ENCODE results near the gene ZFP36L2.

The ZFP36L2 gene, protein sequence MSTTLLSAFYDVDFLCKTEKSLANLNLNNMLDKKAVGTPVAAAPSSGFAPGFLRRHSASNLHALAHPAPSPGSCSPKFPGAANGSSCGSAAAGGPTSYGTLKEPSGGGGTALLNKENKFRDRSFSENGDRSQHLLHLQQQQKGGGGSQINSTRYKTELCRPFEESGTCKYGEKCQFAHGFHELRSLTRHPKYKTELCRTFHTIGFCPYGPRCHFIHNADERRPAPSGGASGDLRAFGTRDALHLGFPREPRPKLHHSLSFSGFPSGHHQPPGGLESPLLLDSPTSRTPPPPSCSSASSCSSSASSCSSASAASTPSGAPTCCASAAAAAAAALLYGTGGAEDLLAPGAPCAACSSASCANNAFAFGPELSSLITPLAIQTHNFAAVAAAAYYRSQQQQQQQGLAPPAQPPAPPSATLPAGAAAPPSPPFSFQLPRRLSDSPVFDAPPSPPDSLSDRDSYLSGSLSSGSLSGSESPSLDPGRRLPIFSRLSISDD

DNA sequence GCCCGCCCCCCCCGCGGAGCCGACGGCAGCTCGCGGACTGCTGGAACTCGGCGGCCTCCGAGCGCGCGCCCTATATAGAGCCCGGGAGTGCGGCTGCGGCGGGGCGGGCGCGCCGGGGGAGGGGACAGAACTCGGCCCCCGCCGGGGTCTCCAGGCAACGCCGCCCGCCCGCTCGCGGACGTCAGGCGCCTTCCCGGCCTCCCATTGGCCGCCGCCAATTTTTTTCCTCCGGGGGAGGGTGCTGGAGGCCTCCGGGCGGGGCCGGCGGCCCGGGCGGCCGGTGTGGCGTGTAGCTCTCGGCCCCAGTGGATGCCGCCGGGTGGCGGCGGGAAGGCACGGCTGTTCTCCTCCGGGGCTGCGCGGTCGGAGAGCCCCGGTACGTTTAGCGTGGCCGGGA, at the start of gene ZFP36L2:
TSS of gene ZFP36L2 (minus strand) at position 49 of the 397 bp plus-strand sequence. CDS start 291 bp downstream, outside the sequence.
- Histone ChIP-seq H3K36me3 (ENCODE audit: control insufficient read depth, insufficient read depth, low read length) (peaks cover 10% of the 10 kb centered on the region), H3K4me3 (ENCODE audit: low read length) (peak within 1 kb of the TSS; percentile 76), H3K4me1 (ENCODE audit: control insufficient read depth, insufficient read depth, low read length) (peaks cover 26% of the 10 kb centered on the region)

DNA sequence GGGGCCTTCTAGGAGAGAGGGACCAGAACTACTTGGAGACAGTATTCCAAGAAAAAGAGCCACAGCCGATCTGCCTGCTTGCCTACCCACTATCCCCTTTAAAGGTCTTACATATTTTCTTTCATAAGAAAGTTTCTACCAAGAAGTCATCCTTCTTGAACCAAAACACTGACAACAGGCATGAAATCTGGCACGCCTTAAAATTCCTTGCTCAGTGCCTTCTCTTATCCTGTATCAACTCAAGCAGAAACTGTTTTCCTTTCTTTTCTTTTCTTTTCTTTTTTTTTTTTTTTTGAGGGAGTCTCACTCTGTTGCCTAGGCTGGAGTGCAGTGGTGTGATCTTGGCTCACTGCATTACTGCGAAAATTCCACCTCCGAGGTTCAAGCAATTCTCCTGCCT, 48.3 kb upstream of the ZFP36L2 start:
- Histone ChIP-seq H3K9ac (ENCODE audit: low read length) (no peak overlapping the region), H3K27me3 (ENCODE audit: control insufficient read depth, insufficient read depth, low read length) (no peaks in the 10 kb centered on the region), H3K36me3 (ENCODE audit: control insufficient read depth, insufficient read depth, low read length) (no peaks in the 10 kb centered on the region), H3K4me3 (ENCODE audit: low read length) (no peak overlapping the region), H3K9me3 (ENCODE audit: control insufficient read depth, low read length) (no peaks in the 10 kb centered on the region), H3K4me1 (ENCODE audit: control insufficient read depth, insufficient read depth, low read length) (peaks cover 25% of the 10 kb centered on the region)

More for the DNA sequence above, at the start of gene ZFP36L2:
- Histone ChIP-seq H3K9ac (ENCODE audit: low read length) (peak within 1 kb of the TSS; percentile 93), H3K27me3 (ENCODE audit: control insufficient read depth, insufficient read depth, low read length) (no peaks in the 10 kb centered on the region), H3K9me3 (ENCODE audit: control insufficient read depth, low read length) (no peaks in the 10 kb centered on the region)

DNA sequence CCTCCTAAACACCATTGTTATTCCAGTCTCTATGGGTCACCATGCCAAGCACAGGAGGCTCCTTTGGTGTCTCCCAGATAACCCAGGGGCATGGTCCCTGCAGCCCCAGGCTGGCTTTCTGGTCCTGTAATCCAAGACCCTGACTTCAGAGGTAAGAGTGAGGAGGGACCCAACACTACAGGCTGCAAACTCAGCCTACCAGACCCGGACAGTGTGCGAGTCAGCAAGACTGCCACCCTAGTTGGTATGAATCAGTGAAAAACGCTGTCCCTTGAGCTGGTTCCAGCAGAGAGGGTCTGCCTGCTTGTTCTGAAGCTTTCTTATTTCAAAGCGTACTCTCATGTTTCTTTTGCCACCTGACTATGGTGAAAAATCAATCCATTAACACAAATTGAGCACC, 47.6 kb upstream of the ZFP36L2 start:
- no peaks in the 10 kb centered on the region for H3K36me3 ChIP-seq (ENCODE audit: control insufficient read depth, insufficient read depth, low read length)
- H3K9ac ChIP-seq (ENCODE audit: low read length), result no peak overlapping the region
- H3K9me3 ChIP-seq (ENCODE audit: control insufficient read depth, low read length), result no peaks in the 10 kb centered on the region
- no peak overlapping the region for H3K4me3 ChIP-seq (ENCODE audit: low read length)
- H3K27me3 ChIP-seq (ENCODE audit: control insufficient read depth, insufficient read depth, low read length), result no peaks in the 10 kb centered on the region
- peaks cover 32% of the 10 kb centered on the region for H3K4me1 ChIP-seq (ENCODE audit: control insufficient read depth, insufficient read depth, low read length)

- H3K4me3 ChIP-seq (ENCODE audit: low read length), result no peak overlapping the region
- peaks cover 37% of the 10 kb centered on the region for H3K4me1 ChIP-seq (ENCODE audit: control insufficient read depth, insufficient read depth, low read length)
- no peak overlapping the region for H3K9ac ChIP-seq (ENCODE audit: low read length)
- no peaks in the 10 kb centered on the region for H3K9me3 ChIP-seq (ENCODE audit: control insufficient read depth, low read length)
- no peaks in the 10 kb centered on the region for H3K27me3 ChIP-seq (ENCODE audit: control insufficient read depth, insufficient read depth, low read length)
- H3K36me3 ChIP-seq (ENCODE audit: control insufficient read depth, insufficient read depth, low read length), result no peaks in the 10 kb centered on the region
Observed at GRCh38 chr2:43273529-43273928, 47.1 kb upstream of the ZFP36L2 start.

- no peaks in the 10 kb centered on the region for H3K36me3 ChIP-seq (ENCODE audit: control insufficient read depth, insufficient read depth, low read length)
- H3K9me3 ChIP-seq (ENCODE audit: control insufficient read depth, low read length), result no peaks in the 10 kb centered on the region
- H3K4me3 ChIP-seq (ENCODE audit: low read length), result no peak overlapping the region
- no peaks in the 10 kb centered on the region for H3K27me3 ChIP-seq (ENCODE audit: control insufficient read depth, insufficient read depth, low read length)
- H3K4me1 ChIP-seq (ENCODE audit: control insufficient read depth, insufficient read depth, low read length), result peaks cover 25% of the 10 kb centered on the region
- H3K9ac ChIP-seq (ENCODE audit: low read length), result no peak overlapping the region
Observed at GRCh38 chr2:43270930-43271615, 44.7 kb upstream of the ZFP36L2 start.

- no peak overlapping the region for H3K4me3 ChIP-seq (ENCODE audit: low read length)
- no peaks in the 10 kb centered on the region for H3K36me3 ChIP-seq (ENCODE audit: control insufficient read depth, insufficient read depth, low read length)
- H3K27me3 ChIP-seq (ENCODE audit: control insufficient read depth, insufficient read depth, low read length), result no peaks in the 10 kb centered on the region
- no peaks in the 10 kb centered on the region for H3K9me3 ChIP-seq (ENCODE audit: control insufficient read depth, low read length)
- peaks cover 19% of the 10 kb centered on the region for H3K4me1 ChIP-seq (ENCODE audit: control insufficient read depth, insufficient read depth, low read length)
- H3K9ac ChIP-seq (ENCODE audit: low read length), result no peak overlapping the region
Observed at GRCh38 chr2:43270461-43270860, 44.1 kb upstream of the ZFP36L2 start.

- Histone ChIP-seq H3K36me3 (ENCODE audit: control insufficient read depth, insufficient read depth, low read length) (no peaks in the 10 kb centered on the region), H3K9ac (ENCODE audit: low read length) (no peak overlapping the region), H3K4me1 (ENCODE audit: control insufficient read depth, insufficient read depth, low read length) (peaks cover 17% of the 10 kb centered on the region), H3K9me3 (ENCODE audit: control insufficient read depth, low read length) (no peaks in the 10 kb centered on the region), H3K27me3 (ENCODE audit: control insufficient read depth, insufficient read depth, low read length) (no peaks in the 10 kb centered on the region), H3K4me3 (ENCODE audit: low read length) (no peak overlapping the region)
Observed at GRCh38 chr2:43269706-43270105, 43.3 kb upstream of the ZFP36L2 start.

DNA sequence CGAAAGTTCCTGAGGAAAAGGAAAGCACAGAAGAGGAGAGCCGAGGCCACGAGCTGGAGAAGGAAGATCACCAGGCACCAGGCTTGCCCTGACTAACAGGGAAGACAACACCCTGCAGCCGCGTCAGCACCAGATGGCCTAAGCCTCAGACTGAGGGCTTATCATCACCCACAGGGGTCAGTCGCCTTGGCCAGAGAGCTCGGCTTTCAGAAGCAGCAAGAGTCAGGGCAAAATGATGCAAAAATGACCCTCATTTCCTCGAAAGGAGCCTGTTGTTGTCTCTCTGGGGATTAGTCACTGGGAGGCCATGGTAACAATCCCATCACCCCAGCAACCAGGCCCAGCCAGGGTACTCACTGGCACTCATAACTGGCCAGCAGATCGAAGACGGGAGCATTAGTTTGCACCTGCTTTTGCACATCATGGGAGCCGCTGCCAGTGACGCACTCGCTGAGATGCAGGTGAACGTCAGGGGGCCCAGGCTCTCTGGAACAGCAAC, 42.7 kb upstream of the ZFP36L2 start:
- Histone ChIP-seq H3K36me3 (ENCODE audit: control insufficient read depth, insufficient read depth, low read length) (no peaks in the 10 kb centered on the region), H3K9me3 (ENCODE audit: control insufficient read depth, low read length) (no peaks in the 10 kb centered on the region), H3K27me3 (ENCODE audit: control insufficient read depth, insufficient read depth, low read length) (no peaks in the 10 kb centered on the region), H3K9ac (ENCODE audit: low read length) (peak overlapping the region; percentile 29), H3K4me1 (ENCODE audit: control insufficient read depth, insufficient read depth, low read length) (peaks cover 17% of the 10 kb centered on the region), H3K4me3 (ENCODE audit: low read length) (no peak overlapping the region)

DNA sequence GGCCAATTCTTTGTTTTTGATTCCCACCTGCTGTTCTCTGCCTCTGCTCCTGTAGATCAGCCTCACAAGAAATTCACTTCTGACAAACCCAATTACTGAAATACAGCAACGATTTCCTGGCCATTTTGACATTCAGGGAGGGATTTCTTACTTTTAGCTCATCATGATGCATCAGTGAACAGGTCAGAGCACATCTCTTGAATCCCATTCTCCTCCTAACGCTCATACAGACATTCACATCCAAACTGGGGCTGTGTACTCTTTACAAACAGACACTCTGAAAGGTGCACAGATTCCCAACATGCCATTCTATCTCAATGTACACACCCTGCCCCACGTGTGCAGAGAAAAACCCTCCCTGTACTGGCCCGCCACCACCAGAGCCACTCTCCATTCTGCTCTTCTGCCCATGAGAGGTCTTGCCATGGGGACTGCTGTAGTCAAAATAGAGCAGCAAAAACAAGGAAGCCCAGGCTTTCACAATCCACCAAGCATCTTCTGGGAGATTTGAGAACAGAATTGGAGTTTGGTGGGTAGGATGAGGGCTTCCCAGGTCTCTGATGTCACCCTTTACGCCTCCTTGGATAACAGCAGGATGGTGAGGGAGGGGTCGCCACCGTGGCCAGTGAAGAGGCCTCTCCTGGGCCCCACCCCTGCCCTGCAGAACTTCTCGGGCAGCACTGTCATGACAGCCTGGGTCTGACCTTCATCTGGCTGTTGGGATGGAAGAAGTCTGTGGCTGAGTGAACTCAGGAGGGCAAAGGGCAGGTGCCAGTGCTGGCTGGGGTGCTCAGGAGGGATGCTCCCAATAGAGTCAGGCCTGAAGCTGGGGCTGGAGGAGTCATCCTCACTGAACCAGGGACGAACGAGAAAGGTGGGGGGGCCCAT, 41.9 kb upstream of the ZFP36L2 start:
- Histone ChIP-seq H3K4me3 (ENCODE audit: low read length) (no peak overlapping the region), H3K4me1 (ENCODE audit: control insufficient read depth, insufficient read depth, low read length) (peaks cover 17% of the 10 kb centered on the region), H3K27me3 (ENCODE audit: control insufficient read depth, insufficient read depth, low read length) (no peaks in the 10 kb centered on the region), H3K36me3 (ENCODE audit: control insufficient read depth, insufficient read depth, low read length) (no peaks in the 10 kb centered on the region), H3K9me3 (ENCODE audit: control insufficient read depth, low read length) (no peaks in the 10 kb centered on the region), H3K9ac (ENCODE audit: low read length) (no peak overlapping the region)

DNA sequence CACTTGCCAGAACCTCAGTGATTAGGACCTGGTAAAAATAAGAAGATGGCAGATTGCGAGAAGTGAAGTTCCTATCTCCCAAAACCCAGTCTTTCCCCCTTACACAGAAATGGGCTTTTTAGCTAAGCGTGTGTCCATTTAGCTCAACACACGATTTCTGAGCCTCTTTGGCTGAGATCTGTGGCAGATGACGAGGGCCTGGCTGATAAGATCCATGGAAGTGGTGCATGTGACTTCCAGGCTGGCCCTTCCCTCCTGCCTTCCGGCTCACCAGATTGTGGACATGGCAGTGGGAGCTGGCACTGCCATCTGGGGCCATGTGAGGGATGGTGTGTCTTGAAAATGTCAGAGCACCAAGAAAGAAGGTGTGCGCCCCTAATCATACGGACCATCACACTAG, 41.0 kb upstream of the ZFP36L2 start:
- no peaks in the 10 kb centered on the region for H3K36me3 ChIP-seq (ENCODE audit: control insufficient read depth, insufficient read depth, low read length)
- H3K27me3 ChIP-seq (ENCODE audit: control insufficient read depth, insufficient read depth, low read length), result no peaks in the 10 kb centered on the region
- H3K9ac ChIP-seq (ENCODE audit: low read length), result no peak overlapping the region
- H3K4me1 ChIP-seq (ENCODE audit: control insufficient read depth, insufficient read depth, low read length), result peaks cover 17% of the 10 kb centered on the region
- H3K9me3 ChIP-seq (ENCODE audit: control insufficient read depth, low read length), result no peaks in the 10 kb centered on the region
- H3K4me3 ChIP-seq (ENCODE audit: low read length), result no peak overlapping the region

DNA sequence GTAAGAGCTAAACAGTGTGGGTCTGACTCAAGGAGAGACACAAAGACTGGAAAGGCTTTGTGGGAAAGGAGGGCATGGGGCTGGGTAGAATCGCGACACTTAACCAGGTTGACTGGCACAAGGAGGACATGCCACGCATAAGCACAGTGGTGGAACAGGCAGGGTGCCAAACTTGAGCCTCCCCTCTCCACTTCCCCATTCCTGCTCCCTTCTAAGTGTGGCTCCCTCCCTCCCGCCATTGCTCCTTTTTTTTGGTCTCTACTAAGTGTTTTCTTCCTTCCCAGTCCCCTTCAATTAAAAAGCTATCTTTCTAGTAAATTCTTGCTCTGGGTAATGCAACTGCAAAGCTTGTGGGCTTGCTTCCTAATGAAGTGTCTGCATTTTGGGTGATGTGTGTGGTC, 40.3 kb upstream of the ZFP36L2 start:
- Histone ChIP-seq H3K4me1 (ENCODE audit: control insufficient read depth, insufficient read depth, low read length) (peaks cover 17% of the 10 kb centered on the region), H3K9me3 (ENCODE audit: control insufficient read depth, low read length) (no peaks in the 10 kb centered on the region), H3K36me3 (ENCODE audit: control insufficient read depth, insufficient read depth, low read length) (no peaks in the 10 kb centered on the region), H3K4me3 (ENCODE audit: low read length) (no peak overlapping the region), H3K9ac (ENCODE audit: low read length) (no peak overlapping the region), H3K27me3 (ENCODE audit: control insufficient read depth, insufficient read depth, low read length) (no peaks in the 10 kb centered on the region)
